ENCODE results near the gene BBOX1.

The BBOX1 gene

DNA sequence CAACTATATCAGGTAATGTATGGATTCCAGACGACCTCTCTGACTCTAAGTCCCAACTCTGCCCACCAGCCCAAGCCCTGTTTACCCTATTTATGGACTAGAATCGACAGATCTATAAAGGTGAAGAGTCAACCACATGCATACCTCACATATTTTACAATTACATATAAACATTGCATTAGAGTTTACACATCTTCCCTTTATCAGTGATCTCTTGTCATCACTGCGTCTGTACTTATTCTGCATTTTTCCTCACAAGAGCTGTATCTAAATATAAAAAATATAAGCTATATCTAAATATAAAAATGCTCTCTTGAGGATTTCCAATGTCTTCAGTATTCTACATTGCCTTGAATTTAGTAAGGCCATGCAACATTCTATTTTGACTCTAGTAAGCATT is 38.2 kb upstream of the BBOX1 start:
- TF ChIP-seq, protein P1, sequence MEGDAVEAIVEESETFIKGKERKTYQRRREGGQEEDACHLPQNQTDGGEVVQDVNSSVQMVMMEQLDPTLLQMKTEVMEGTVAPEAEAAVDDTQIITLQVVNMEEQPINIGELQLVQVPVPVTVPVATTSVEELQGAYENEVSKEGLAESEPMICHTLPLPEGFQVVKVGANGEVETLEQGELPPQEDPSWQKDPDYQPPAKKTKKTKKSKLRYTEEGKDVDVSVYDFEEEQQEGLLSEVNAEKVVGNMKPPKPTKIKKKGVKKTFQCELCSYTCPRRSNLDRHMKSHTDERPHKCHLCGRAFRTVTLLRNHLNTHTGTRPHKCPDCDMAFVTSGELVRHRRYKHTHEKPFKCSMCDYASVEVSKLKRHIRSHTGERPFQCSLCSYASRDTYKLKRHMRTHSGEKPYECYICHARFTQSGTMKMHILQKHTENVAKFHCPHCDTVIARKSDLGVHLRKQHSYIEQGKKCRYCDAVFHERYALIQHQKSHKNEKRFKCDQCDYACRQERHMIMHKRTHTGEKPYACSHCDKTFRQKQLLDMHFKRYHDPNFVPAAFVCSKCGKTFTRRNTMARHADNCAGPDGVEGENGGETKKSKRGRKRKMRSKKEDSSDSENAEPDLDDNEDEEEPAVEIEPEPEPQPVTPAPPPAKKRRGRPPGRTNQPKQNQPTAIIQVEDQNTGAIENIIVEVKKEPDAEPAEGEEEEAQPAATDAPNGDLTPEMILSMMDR (IDR thresholded peaks at IDR 0.05; ENCODE audit: insufficient read depth, missing control alignments): no peak
- no peak for FAIRE-seq
- DNase-seq (ENCODE audit: insufficient read length, low spot score): no peak

GRCh38 chr11:27002838-27003237 is 37.8 kb upstream of the BBOX1 start:
- TF ChIP-seq, protein P1 (IDR thresholded peaks at IDR 0.05; ENCODE audit: insufficient read depth, missing control alignments): no peak
- FAIRE-seq: no peak
- DNase-seq (ENCODE audit: insufficient read length, low spot score): no peak

DNA sequence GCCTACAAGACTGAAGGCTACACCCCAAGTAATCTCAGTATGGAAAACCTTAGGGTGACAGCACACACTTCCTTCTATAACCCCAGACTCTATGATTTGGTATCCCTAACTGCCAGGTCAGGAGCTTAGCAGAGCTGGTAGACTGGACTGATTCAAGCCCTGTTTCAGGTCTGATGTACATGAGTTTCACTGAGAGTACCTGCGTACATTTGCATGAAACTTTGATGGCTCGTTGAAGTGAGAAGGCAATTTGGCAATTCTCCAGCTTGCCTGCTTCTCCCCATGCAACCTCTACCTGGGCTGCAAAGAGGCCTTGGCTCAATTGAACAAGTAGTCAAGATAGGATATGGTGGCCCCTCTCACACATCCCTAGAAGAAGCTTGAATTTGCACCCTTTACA is 36.5 kb upstream of the BBOX1 start:
- TF ChIP-seq, protein P1 (IDR thresholded peaks at IDR 0.05; ENCODE audit: insufficient read depth, missing control alignments): no peak
- no peak for DNase-seq (ENCODE audit: insufficient read length, low spot score)
- FAIRE-seq: no peak

- DNase-seq (ENCODE audit: insufficient read length, low spot score) (no peak), FAIRE-seq (no peak)
- TF ChIP-seq, protein P1 (IDR thresholded peaks at IDR 0.05; ENCODE audit: insufficient read depth, missing control alignments): no peak
These were observed 31.6 kb upstream of the BBOX1 start for GRCh38 chr11:27008811-27009535.

DNA sequence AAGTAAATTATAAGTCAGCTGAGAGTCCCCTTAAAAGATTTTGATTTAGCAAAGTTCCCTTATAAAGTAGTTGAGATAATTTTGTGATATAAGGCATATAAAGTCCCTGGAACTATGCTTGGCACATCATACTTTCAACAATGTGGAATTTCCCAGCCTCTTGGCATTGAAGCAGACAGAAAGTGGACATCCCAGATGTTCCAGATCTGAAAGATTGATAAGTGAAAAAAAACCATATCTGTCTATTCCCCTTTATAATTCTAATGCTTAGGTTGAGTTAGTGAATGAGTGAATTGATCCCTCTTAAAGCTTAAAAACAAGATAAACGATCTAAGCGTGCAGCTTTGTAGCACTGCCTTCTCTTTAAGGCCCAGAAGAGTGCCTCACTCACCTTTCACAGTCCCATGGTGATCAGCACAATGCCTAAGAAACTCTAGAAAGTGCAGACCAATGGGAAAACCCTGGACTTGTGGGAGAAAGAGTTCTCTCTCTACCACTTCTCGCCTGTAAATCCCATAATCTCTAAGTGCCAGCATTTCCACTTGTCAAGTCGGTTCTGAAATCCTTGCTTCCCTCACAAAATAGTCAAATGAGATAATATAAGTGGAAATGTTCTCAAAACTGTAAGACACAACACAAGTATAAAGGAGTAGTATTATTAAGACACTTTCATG is 28.9 kb upstream of the BBOX1 start:
- FAIRE-seq (no peak), DNase-seq (ENCODE audit: insufficient read length, low spot score) (no peak)
- TF ChIP-seq, protein P1 (IDR thresholded peaks at IDR 0.05; ENCODE audit: insufficient read depth, missing control alignments): no peak

DNA sequence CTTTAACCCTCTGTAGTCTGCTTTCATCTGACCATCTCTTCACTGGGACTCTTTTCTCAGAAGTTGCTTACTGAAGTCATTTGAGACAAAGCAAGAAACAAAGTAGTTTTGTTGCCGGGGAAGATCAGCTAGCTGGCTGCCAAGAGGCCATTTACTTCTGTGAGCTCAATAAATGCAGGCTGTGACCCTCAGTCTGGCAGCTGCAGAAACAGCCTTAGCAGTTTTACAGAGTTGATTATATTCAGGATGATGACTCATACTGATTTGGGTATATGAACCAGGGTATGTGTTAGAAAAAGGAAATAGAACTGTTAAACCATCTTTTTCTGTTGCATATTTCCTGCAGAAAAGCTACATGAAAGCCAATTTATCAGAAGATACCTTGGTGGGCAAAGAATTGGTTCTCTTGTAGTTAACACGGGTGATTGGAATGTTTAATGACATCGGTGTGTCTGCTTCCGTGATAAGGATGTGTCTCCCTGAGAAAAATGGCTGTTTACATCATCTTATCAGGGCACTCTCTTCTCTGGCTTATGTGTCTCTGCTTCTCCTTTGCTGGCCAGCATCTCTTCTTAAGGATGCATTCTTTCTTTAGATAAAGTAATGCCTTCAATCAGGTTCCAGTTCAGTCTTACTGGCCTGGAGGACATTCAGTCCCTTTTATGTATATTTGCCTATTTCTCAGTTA is 28.2 kb upstream of the BBOX1 start:
- no peak for DNase-seq (ENCODE audit: insufficient read length, low spot score)
- FAIRE-seq: no peak
- TF ChIP-seq, protein P1 (IDR thresholded peaks at IDR 0.05; ENCODE audit: insufficient read depth, missing control alignments): no peak

All from D721Med (cell line).